SK-N-SH (cell line): ENCODE measurements around the gene AK2.

ENCODE experiments used
- GABPA ChIP-seq: IDR thresholded peaks from 2 replicates; pipeline ENCODE4 v1.4.0; 2012; ENCODE audit warnings: low read depth, mild to moderate bottlenecking
- RAD21 ChIP-seq: IDR thresholded peaks from 2 replicates; pipeline ENCODE4 v1.6.1; 2012; ENCODE audit warnings: mild to moderate bottlenecking, low read length
- RFX5 ChIP-seq: IDR thresholded peaks from 2 replicates; pipeline ENCODE4 v1.6.1; 2012; ENCODE audit warnings: mild to moderate bottlenecking, improper control_type of control experiment, low read length
- TF ChIP-seq, protein P1 (sequence below): fragments of 200-600 bp; sonication (generic); IDR thresholded peaks from 2 replicates; pipeline ENCODE4 v1.6.1; 2017; ENCODE audit warnings: antibody characterized with exemption, mild to moderate bottlenecking, moderate library complexity
- TF ChIP-seq, protein P2 (sequence below): IDR thresholded peaks from 2 replicates; pipeline ENCODE4; 2012

DNA sequence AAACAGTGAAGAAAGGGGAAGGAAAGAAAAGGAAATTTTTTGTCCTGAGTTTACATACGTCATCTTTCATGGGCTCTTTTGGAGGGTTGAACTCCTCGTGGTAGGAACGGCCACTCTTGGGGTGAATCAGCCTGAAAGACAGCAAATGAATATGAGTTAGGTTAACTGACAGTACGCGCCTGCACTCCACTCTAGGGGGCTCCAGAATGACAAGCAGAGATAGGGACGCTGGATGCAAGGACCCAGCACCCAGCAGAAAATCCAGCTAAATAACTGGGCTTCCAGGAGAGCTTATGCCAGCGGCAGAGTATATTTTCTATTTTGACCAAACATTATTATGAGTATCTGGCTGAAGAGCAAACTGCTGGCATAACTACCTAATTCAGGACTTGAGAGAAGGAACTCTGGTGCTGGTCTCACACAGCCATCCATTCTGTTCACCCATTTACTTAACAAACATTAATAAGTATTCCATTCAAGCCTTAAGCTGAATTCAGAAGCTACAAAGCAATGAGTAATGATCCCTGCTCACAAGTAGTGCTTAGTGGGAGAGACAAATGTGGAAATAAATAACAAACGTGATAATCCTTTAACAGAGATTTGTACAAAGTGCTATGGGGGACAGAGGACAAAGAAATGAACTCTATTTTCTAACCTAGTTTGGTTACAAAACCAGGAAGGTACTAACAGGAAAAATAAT lies 22.1 kb downstream of the AK2 start:
- no peak for TF ChIP-seq GABPA
- no peak for TF ChIP-seq RFX5
- TF ChIP-seq, protein P1, sequence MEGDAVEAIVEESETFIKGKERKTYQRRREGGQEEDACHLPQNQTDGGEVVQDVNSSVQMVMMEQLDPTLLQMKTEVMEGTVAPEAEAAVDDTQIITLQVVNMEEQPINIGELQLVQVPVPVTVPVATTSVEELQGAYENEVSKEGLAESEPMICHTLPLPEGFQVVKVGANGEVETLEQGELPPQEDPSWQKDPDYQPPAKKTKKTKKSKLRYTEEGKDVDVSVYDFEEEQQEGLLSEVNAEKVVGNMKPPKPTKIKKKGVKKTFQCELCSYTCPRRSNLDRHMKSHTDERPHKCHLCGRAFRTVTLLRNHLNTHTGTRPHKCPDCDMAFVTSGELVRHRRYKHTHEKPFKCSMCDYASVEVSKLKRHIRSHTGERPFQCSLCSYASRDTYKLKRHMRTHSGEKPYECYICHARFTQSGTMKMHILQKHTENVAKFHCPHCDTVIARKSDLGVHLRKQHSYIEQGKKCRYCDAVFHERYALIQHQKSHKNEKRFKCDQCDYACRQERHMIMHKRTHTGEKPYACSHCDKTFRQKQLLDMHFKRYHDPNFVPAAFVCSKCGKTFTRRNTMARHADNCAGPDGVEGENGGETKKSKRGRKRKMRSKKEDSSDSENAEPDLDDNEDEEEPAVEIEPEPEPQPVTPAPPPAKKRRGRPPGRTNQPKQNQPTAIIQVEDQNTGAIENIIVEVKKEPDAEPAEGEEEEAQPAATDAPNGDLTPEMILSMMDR: no peak
- TF ChIP-seq, protein P2, sequence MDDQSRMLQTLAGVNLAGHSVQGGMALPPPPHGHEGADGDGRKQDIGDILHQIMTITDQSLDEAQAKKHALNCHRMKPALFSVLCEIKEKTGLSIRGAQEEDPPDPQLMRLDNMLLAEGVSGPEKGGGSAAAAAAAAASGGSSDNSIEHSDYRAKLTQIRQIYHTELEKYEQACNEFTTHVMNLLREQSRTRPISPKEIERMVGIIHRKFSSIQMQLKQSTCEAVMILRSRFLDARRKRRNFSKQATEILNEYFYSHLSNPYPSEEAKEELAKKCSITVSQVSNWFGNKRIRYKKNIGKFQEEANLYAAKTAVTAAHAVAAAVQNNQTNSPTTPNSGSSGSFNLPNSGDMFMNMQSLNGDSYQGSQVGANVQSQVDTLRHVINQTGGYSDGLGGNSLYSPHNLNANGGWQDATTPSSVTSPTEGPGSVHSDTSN: no peak
- TF ChIP-seq RAD21: no peak
